K562 (cell line): ENCODE data around the gene TTC16.

Experiments
- ATF2 ChIP-seq: sonication (generic); formaldehyde crosslinking; IDR thresholded peaks from 2 replicates; pipeline ENCODE4 v1.8.1; 2022; ENCODE audit warnings: missing genetic modification reagents
- COPS2 ChIP-seq: fragments of 450-650 bp; conservative IDR thresholded peaks from 2 replicates; pipeline ENCODE4 v1.6.1; 2016; ENCODE audit warnings: mild to moderate bottlenecking, moderate library complexity
- CREM ChIP-seq: IDR thresholded peaks from 2 replicates; pipeline ENCODE4 v1.6.1; 2014; ENCODE audit warnings: antibody characterized with exemption, low read depth
- CTCF ChIP-seq, 3 experiments: IDR thresholded peaks in 2 of 3; conservative IDR thresholded peaks in 1 of 3; 2 replicates each; pipeline ENCODE4 v1.5.1; 2011 to 2012; ENCODE audit warnings: low read length in 3 of 3, mild to moderate bottlenecking in 3 of 3, control low read depth in 2 of 3, improper control_type of control experiment in 1 of 3, inconsistent platforms in 1 of 3, low read depth in 1 of 3, mixed read lengths in 1 of 3, moderate library complexity in 1 of 3; ENCODE audit not compliant: insufficient read depth in 2 of 3
- FOXK2 ChIP-seq, 2 experiments: fragments of 450-650 bp; IDR thresholded peaks in 1 of 2; conservative IDR thresholded peaks in 1 of 2; 2 replicates each; pipeline ENCODE4 v1.6.1; 2016; ENCODE audit warnings: low read depth in 2 of 2, mild to moderate bottlenecking in 1 of 2
- NFYB ChIP-seq: IDR thresholded peaks from 2 replicates; pipeline ENCODE4 v1.6.1; 2011; ENCODE audit warnings: mild to moderate bottlenecking, moderate library complexity; ENCODE audit not compliant: insufficient read length; ENCODE audit errors: extremely low read depth
- POLR2A ChIP-seq: fragments of 450-650 bp; conservative IDR thresholded peaks from 2 replicates; pipeline ENCODE4 v1.6.1; 2016
- POLR2G ChIP-seq: fragments of 200-400 bp; formaldehyde crosslinking; IDR thresholded peaks from 2 replicates; pipeline ENCODE4 v1.6.1; 2017; ENCODE audit warnings: low read depth, mild to moderate bottlenecking, antibody characterized with exemption, low read length, moderate library complexity
- RAD21 ChIP-seq, 2 experiments: fragments of 250-450 bp in 1 of 2; fragments of 450-650 bp in 1 of 2; sonication (Bioruptor Pico) in 1 of 2; formaldehyde crosslinking in 1 of 2; IDR thresholded peaks in 1 of 2; conservative IDR thresholded peaks in 1 of 2; 2 replicates each; pipeline versions ENCODE4 v1.4.0 to v1.8.0; 2020 to 2022; ENCODE audit warnings: mild to moderate bottlenecking in 2 of 2, moderate library complexity in 1 of 2

DNA sequence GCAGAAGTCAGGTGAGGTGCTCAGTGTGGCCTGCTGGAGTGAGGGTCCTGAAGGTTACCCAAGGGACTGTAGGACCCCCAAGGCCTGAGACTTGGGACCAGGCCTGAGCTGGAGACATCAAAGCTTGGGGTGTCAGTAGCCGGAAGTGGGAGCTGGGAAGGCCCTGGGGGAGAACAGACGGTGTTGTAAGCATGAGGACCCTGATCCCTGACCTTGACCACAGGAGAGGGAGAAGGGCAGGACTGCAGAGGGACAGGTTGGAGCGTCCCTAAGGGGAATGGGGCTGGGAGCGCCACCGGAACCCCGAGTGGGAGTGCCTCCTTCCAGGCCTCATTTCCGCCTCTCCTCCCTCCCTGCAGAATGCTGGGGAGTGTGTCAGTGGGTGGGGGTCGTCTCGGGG, 533 bp downstream of the TTC16 start:
- TF ChIP-seq POLR2A (no peak), CREM (no peak), NFYB (no peak), POLR2G (no peak), CTCF (IDR thresholded peaks at IDR 0.05 in 2 of 3, conservative IDR thresholded peaks at IDR 0.05 in 1 of 3; ENCODE audit: insufficient read depth in 2 of 3, low read depth in 1 of 3, low read length in 3 of 3) (no peak), ATF2 (CRISPR knock-in tag) (no peak), RAD21 (CRISPR knock-in tag; conservative IDR thresholded peaks at IDR 0.05 in 1 of 2, IDR thresholded peaks at IDR 0.05 in 1 of 2) (no peak), FOXK2 (conservative IDR thresholded peaks at IDR 0.05 in 1 of 2, IDR thresholded peaks at IDR 0.05 in 1 of 2; ENCODE audit: low read depth in 2 of 2) (no peak), COPS2 (no peak)
